Cardiac atrium fibroblast (primary cell): Measurements from ENCODE around the gene C14orf132. TPM values are rescaled to one million over a fixed set of nuclear protein-coding genes. Genes with fewer than 3 reads are reported as not detected.

Experiments
- total RNA-seq: library from RNA; depleted of rRNA; stranded (reverse); fragments of >200 nt; gene quantifications from 2 replicates; pipeline ENCODE4 v1.2.3, GENCODE V29; 2015

The C14orf132 gene
- 2.0 and 3.7 TPM in 2 replicates for total RNA-seq

GRCh38 chr14:96038920-96039632 lies at the start of gene C14orf132:
TSS of gene C14orf132 (plus strand) at chr14:96039362. CDS start at chr14:96039501, 139 bp downstream.

Other genes with a start within 250 kb of the C14orf132 start
- gene TUNAR, start 162.5 kb upstream of the C14orf132 start, total RNA-seq = not detected in 2 replicates
- 0.18 and 0.32 TPM in 2 replicates for gene BDKRB2, start 165.5 kb downstream of the C14orf132 start, total RNA-seq
- 1.8 TPM in 1 of 2 replicates, not detected in the other for gene BDKRB1, start 216.8 kb downstream of the C14orf132 start, total RNA-seq